GM12878 (cell line): ENCODE results near the gene PCED1A. TPM values are rescaled to one million over a fixed set of nuclear protein-coding genes. Genes with fewer than 3 reads are reported as not detected.
A peak's percentile ranks its signal among the peaks of the same experiment; 100 is the strongest.

Experiments
- ATAC-seq: fragments of 200-7000 bp; cut with Tn5 transposase; 3 replicates; pipeline ENCODE4 v1.9.1; 2020; ENCODE audit warnings: mild to moderate bottlenecking, moderate library complexity
- BruUV-seq: library from RNA; stranded (reverse); fragments of 400-500 nt; replicated peaks from 2 replicates; lab custom pipeline; 2021; lab: Mats Ljungman, UMichigan
- CTCF ChIA-PET: fragments of 300-600 bp; sonication (Branson Sonifier 250); formaldehyde crosslinking; extraction: SDS; loops from one replicate; lab custom pipeline; 2021; ENCODE audit warnings: inconsistent platforms; lab: Yijun Ruan, JAX
- POLR2A ChIA-PET: fragments of 350-600 bp; formaldehyde crosslinking; extraction: SDS; loops from one replicate; lab custom pipeline; 2021; ENCODE audit warnings: inconsistent platforms; lab: Charles Lee
- RAD21 ChIA-PET: fragments of 300-600 bp; sonication (Branson Sonifier 250); formaldehyde crosslinking; loops from one replicate; lab custom pipeline; 2023; ENCODE audit warnings: antibody characterized with exemption; ENCODE audit not compliant: unreplicated experiment; lab: Charles Lee
- SMC1A ChIA-PET: fragments of 300-600 bp; sonication (Branson Sonifier 250); formaldehyde crosslinking; loops from one replicate; lab custom pipeline; 2023; ENCODE audit not compliant: unreplicated experiment, uncharacterized antibody; lab: Charles Lee
- DNase-seq: peaks from one replicate; pipeline ENCODE4 v3.0.0-alpha.2; 2011; ENCODE audit warnings: low read depth, low spot score
- FAIRE-seq: peaks from 3 replicates; lab custom pipeline; 2011; peaks lifted over from hg19 to GRCh38; lab: Jason Lieb, UNC
- H2AFZ ChIP-seq: 2 replicates; pipeline ENCODE4 v1.6.0; 2011; ENCODE audit warnings: low read depth, low read length, control low read depth; ENCODE audit not compliant: control insufficient read depth
- H3K27ac ChIP-seq: 2 replicates; pipeline ENCODE4 v1.5.1; 2011; ENCODE audit warnings: control low read depth; ENCODE audit not compliant: control insufficient read depth, insufficient read depth
- H3K27me3 ChIP-seq, 2 experiments: replicated peaks in 1 of 2; 2 replicates each; pipeline versions ENCODE4 v1.6.0 to v1.6.1; 2011; ENCODE audit warnings: low read length in 1 of 2; ENCODE audit not compliant: control insufficient read depth in 2 of 2, insufficient read depth in 2 of 2
- H3K36me3 ChIP-seq, 2 experiments: 2 replicates each; pipeline ENCODE4 v1.5.1; 2011; ENCODE audit warnings: low read length in 1 of 2; ENCODE audit not compliant: control insufficient read depth in 2 of 2, insufficient read depth in 2 of 2
- H3K4me1 ChIP-seq: 2 replicates; pipeline ENCODE4 v1.6.1; 2011; ENCODE audit warnings: mild to moderate bottlenecking, low read length, moderate library complexity, mixed read lengths; ENCODE audit not compliant: control insufficient read depth, insufficient read depth
- H3K4me2 ChIP-seq: 2 replicates; pipeline ENCODE4 v1.6.0; 2011; ENCODE audit warnings: control low read depth; ENCODE audit not compliant: control insufficient read depth, insufficient read depth
- H3K4me3 ChIP-seq: fragments of 200-600 bp; sonication (generic); 2 replicates; pipeline ENCODE4 v1.5.1; 2016
- H3K79me2 ChIP-seq: 2 replicates; pipeline ENCODE4 v1.6.0; 2011; ENCODE audit warnings: low read length; ENCODE audit not compliant: control insufficient read depth, insufficient read depth
- H3K9ac ChIP-seq: 2 replicates; pipeline ENCODE4 v1.8.0; 2011; ENCODE audit warnings: low read length, control low read depth, mixed read lengths; ENCODE audit not compliant: control insufficient read depth, insufficient read depth
- H3K9me3 ChIP-seq: replicated peaks from 3 replicates; pipeline ENCODE4 v1.5.1; 2011; ENCODE audit warnings: mild to moderate bottlenecking, low read length; ENCODE audit not compliant: control insufficient read depth, insufficient read depth
- H4K20me1 ChIP-seq: 2 replicates; pipeline ENCODE4 v1.6.0; 2011; ENCODE audit not compliant: control insufficient read depth, insufficient read depth
- BCL11A ChIP-seq: IDR thresholded peaks from 2 replicates; pipeline ENCODE4 v1.6.1; 2011; ENCODE audit warnings: low read depth, low read length
- CEBPZ ChIP-seq: fragments of 150-350 bp; IDR thresholded peaks from 2 replicates; pipeline ENCODE4 v1.6.1; 2016; ENCODE audit warnings: low read depth, low read length
- CHD4 ChIP-seq: fragments of 200-600 bp; sonication (generic); IDR thresholded peaks from 2 replicates; pipeline ENCODE4 v1.6.1; 2016; ENCODE audit warnings: mild to moderate bottlenecking
- IKZF2 ChIP-seq, 2 experiments: fragments of 450-650 bp; IDR thresholded peaks; 2 replicates each; pipeline ENCODE4 v1.6.1; 2017; ENCODE audit warnings: mild to moderate bottlenecking in 2 of 2, moderate library complexity in 2 of 2
- MLLT1 ChIP-seq: fragments of 450-650 bp; IDR thresholded peaks from 2 replicates; pipeline ENCODE4 v1.6.1; 2016; ENCODE audit warnings: mild to moderate bottlenecking
- NBN ChIP-seq: fragments of 450-650 bp; IDR thresholded peaks from 2 replicates; pipeline ENCODE4 v1.6.1; 2016
- NFYA ChIP-seq: IDR thresholded peaks from 2 replicates; pipeline ENCODE4 v1.6.1; 2011; ENCODE audit warnings: low read depth, mild to moderate bottlenecking, low read length, improper control_type of control experiment, borderline replicate concordance
- PML ChIP-seq: IDR thresholded peaks from 2 replicates; pipeline ENCODE4 v1.6.1; 2012; ENCODE audit warnings: low read length, inconsistent platforms
- TCF12 ChIP-seq: IDR thresholded peaks from 2 replicates; pipeline ENCODE4 v1.6.1; 2011; ENCODE audit warnings: low read depth, mild to moderate bottlenecking, low read length
- WGBS: methylation state at CpG from one replicate; pipeline ENCODE4 v1.1.6; 2016; ENCODE audit warnings: low lambda C conversion rate; ENCODE audit not compliant: insufficient replicate concordance, insufficient coverage; ENCODE audit errors: missing lambda C conversion rate; 5-methylcytosine and 5-hydroxymethylcytosine counted together
- in situ Hi-C: fragments of 300-500 bp; cut with MboI; formaldehyde crosslinking; loops from 9 replicates; pipeline ENCODE4 v1.14.3; 2018; ENCODE audit warnings: mixed read lengths
- intact Hi-C: fragments of 100-400 bp; cut with micrococcal nuclease; formaldehyde crosslinking; loops from one replicate; pipeline ENCODE4 v1.14.2; 2022; ENCODE audit not compliant: unreplicated experiment
- polyA plus RNA-seq, 11 experiments: library from polyadenylated mRNA; depleted of rRNA in 4 of 11; unstranded in 6 of 11; stranded (reverse) in 5 of 11; fragments of >200 nt; fragmentation: Nextera tagmentation in 4 of 11; fragmentation: Illumina TruSeq in 1 of 11; extraction: Ambion mirVana in 4 of 11; extraction: Trizol in 1 of 11; gene quantifications; 1 replicate in 1 of 11; 2 replicates in 10 of 11; pipeline versions ENCODE4 v1.2.1 to v1.2.3, GENCODE V29; 2011 to 2016; ENCODE audit warnings: inconsistent platforms in 2 of 11, missing spikeins in 2 of 11, low read depth in 1 of 11
- total RNA-seq, 4 experiments: library from RNA; depleted of rRNA in 3 of 4; stranded (reverse); fragments of >200 nt in 3 of 4; fragmentation: Illumina TruSeq in 1 of 4; extraction: Trizol in 1 of 4; gene quantifications; 2 replicates each; pipeline versions ENCODE4 v1.2.1 to v1.2.3, GENCODE V29; 2013 to 2021

Gene PCED1A
- total and polyA plus RNA-seq, 10 of the 15 experiments (the other 5 are each of a cell fraction or from before 2014, with no cell fraction given) = 4.5 to 30.9 (median 12.0) TPM

GRCh38 chr20:2874456-2874855 is 34.0 kb upstream of the PCED1A start:
- H3K4me2 ChIP-seq = peak overlapping the region; percentile 80
- H3K9me3 ChIP-seq = no peaks in the 10 kb centered on the region
- POLR2A ChIA-PET = interaction anchor here (0.9 kb wide), 2 partner anchors 9 to 222 kb away, joined by 3 to 4 read pairs; partner anchors contain the start of gene NOP56
- in situ Hi-C loops = no loop called here
- H3K9ac ChIP-seq = peak overlapping the region; percentile 85
- H3K79me2 ChIP-seq = peaks cover 44% of the 10 kb centered on the region
- 21% methylated on average over 7 of the region's 7 CpGs for WGBS
- no peaks in the 10 kb centered on the region for H3K27me3 ChIP-seq
- no peaks in the 10 kb centered on the region for H3K36me3 ChIP-seq
- no peak overlapping the region; the same call in 1 of the 2 replicates for H3K27ac ChIP-seq
- peak overlapping the region; percentile 99 for H3K4me3 ChIP-seq
- ATAC-seq = peak; percentile 9; the same call in 2 of the 3 replicates
- peak; percentile 74 for FAIRE-seq
- peaks cover 13% of the 10 kb centered on the region for H3K4me1 ChIP-seq
- DNase-seq = no peak
- 0 out of 2 replicates have a peak, but pooled peaks have one; percentile 13 for TF ChIP-seq MLLT1
- 0 out of 2 replicates have a peak, but pooled peaks have one; percentile 15 for TF ChIP-seq TCF12
- no peak for TF ChIP-seq NBN
- no peak for TF ChIP-seq CHD4
- no peak for TF ChIP-seq NFYA
- no peak for TF ChIP-seq BCL11A
- 0 out of 4 replicates have a peak, but pooled peaks of 1 of the 2 experiments have one; percentile 20 for TF ChIP-seq IKZF2 (IDR thresholded peaks at IDR 0.05)
- no peak for TF ChIP-seq CEBPZ
- TF ChIP-seq PML = no peak
- TF ChIP-seq, all 136 proteins: peak for 3
- BruUV-seq = TSS peak; percentile 55
- RAD21 ChIA-PET = interaction anchor here (0.7 to 2.6 kb wide), 2 partner anchors 26 to 68 kb away, joined by 3 to 10 read pairs; no protein-coding TSS in a partner anchor
- H2AFZ ChIP-seq = no peak overlapping the region
- H4K20me1 ChIP-seq = no peaks in the 10 kb centered on the region
- CTCF ChIA-PET = interaction anchor here (0.5 to 1.2 kb wide), 2 partner anchors 26 to 241 kb away, joined by 3 read pairs; no protein-coding TSS in a partner anchor
- SMC1A ChIA-PET = interaction anchor here (1.0 to 1.8 kb wide), 3 partner anchors 13 to 27 kb away, joined by 4 to 7 read pairs (median 7); no protein-coding TSS in a partner anchor
- intact Hi-C loops = loop anchor here (5.0 kb wide), 2 partner anchors 108 to 128 kb away; no protein-coding TSS in a partner anchor
